Ovary (tissue), 3 donors: ENCODE results near the gene NTRK3.

ENCODE experiments used
- CTCF ChIP-seq, 3 donors: fragments of 450-650 bp in 2 of 3; fragments of 200-600 bp in 1 of 3; IDR thresholded peaks; one replicate each; pipeline versions ENCODE4 v1.5.1 to v1.8.0; 2016 to 2022; ENCODE audit warnings: antibody characterized with exemption in 3 of 3, mild to moderate bottlenecking in 1 of 3
- POLR2A ChIP-seq: fragments of 450-650 bp; IDR thresholded peaks from one replicate; pipeline ENCODE4 v1.6.1; 2017; ENCODE audit warnings: antibody characterized with exemption, mild to moderate bottlenecking, moderate library complexity
- donor health status: DM: no; HTN: no; CAD: no.

- no peak for TF ChIP-seq CTCF (IDR thresholded peaks at IDR 0.05)
- no peak for TF ChIP-seq POLR2A
Measured at GRCh38 chr15:88266170-88266569, 9.6 kb upstream of the NTRK3 start.
